Measurements from ENCODE around the gene ADGRL3. TPM values are rescaled to one million over a fixed set of nuclear protein-coding genes. Genes with fewer than 3 reads are reported as not detected.
"Not testable (repeated sequence)": the region's sequence is repeated elsewhere in the genome, so short reads cannot be mapped to it uniquely, and the experiment has no call there.

The ADGRL3 gene
- total RNA-seq, 4 donors from 2014 or later = 6.5 to 19.0 (median 14.0) TPM

DNA sequence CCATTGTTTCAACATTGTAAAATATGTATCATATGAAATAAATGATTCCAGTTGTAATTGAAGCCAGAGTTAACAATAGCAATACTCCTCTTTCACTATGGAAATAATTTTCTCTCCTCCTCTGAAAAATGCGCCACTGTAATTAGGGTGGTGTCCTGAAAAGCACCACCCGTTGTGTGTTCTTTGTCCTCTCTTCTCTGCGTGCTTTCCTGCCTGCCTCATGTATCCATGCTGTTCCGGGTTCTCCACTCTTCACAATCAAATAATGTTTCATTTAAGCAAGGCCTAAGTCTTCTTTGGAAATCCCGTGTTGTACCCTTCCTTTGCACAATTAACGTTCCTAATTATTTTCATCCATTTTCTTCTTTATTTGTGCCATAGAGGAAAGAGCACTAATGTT lies 293.3 kb downstream of the ADGRL3 start:
- DNase-seq (ENCODE audit: low spot score in 2 of 2) = no peak
- H3K27ac ChIP-seq = no peak overlapping the region
- H3K9me3 ChIP-seq = no peaks in the 10 kb centered on the region
- 86% methylated on average over 6 of the region's 6 CpGs for WGBS
- no peak overlapping the region for H3K4me3 ChIP-seq
- no peak for TF ChIP-seq POLR2A (IDR thresholded peaks at IDR 0.05)
- TF ChIP-seq EP300 (IDR thresholded peaks at IDR 0.05) = no peak
- TF ChIP-seq POLR2AphosphoS5 (IDR thresholded peaks at IDR 0.05) = no peak
- TF ChIP-seq, protein P1, sequence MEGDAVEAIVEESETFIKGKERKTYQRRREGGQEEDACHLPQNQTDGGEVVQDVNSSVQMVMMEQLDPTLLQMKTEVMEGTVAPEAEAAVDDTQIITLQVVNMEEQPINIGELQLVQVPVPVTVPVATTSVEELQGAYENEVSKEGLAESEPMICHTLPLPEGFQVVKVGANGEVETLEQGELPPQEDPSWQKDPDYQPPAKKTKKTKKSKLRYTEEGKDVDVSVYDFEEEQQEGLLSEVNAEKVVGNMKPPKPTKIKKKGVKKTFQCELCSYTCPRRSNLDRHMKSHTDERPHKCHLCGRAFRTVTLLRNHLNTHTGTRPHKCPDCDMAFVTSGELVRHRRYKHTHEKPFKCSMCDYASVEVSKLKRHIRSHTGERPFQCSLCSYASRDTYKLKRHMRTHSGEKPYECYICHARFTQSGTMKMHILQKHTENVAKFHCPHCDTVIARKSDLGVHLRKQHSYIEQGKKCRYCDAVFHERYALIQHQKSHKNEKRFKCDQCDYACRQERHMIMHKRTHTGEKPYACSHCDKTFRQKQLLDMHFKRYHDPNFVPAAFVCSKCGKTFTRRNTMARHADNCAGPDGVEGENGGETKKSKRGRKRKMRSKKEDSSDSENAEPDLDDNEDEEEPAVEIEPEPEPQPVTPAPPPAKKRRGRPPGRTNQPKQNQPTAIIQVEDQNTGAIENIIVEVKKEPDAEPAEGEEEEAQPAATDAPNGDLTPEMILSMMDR (IDR thresholded peaks at IDR 0.05) = no peak
- H3K4me1 ChIP-seq = no peaks in the 10 kb centered on the region
- no peaks in the 10 kb centered on the region for H3K36me3 ChIP-seq
- no peaks in the 10 kb centered on the region for H3K27me3 ChIP-seq

DNA sequence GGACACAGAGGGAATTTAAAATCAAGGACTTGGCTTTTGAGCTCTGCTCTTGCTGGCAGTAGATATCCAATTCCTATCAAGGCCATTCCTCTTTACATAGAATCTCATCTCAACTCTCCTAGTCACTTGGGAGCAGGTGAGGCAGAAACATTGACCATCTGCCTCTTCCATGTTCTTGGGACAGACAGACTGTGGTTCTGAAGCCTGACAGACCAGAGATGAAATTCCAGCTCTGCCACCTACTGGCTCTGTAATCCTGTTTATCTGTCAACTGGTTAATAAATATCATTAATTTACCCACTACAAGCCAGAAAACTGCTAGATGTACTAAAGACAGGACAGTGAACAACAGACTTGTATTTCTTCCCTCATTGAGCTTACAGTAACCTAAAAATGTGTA lies 300.8 kb downstream of the ADGRL3 start:
- Histone ChIP-seq H3K4me3 (no peak overlapping the region), H3K27ac (no peak overlapping the region), H3K4me1 (no peaks in the 10 kb centered on the region), H3K27me3 (no peaks in the 10 kb centered on the region), H3K36me3 (no peaks in the 10 kb centered on the region), H3K9me3 (no peaks in the 10 kb centered on the region)
- DNase-seq (ENCODE audit: low spot score in 2 of 2) = no peak
- TF ChIP-seq EP300 (IDR thresholded peaks at IDR 0.05) (no peak), POLR2A (IDR thresholded peaks at IDR 0.05) (no peak), POLR2AphosphoS5 (IDR thresholded peaks at IDR 0.05) (no peak)
- TF ChIP-seq, protein P1 (IDR thresholded peaks at IDR 0.05) = no peak

DNA sequence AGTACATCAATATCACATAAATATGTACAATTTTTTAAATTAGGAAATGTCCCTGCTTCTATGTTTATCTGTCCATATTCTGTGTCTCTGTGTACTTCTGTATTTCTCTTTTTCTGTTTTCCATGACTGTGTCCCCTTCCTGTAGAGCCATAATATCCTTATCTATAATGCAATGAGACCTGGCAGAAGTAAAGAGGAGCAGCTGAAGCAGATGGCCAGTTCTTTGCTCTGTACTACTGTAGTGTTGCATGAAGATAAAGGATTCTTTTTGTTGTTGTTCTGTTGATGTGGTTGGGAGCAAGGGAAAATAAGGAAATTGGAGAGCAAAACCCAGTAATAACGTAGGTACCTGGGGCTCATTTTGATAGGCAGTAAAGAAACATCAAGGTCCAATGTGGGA lies 301.7 kb downstream of the ADGRL3 start:
- Histone ChIP-seq H3K9me3 (no peaks in the 10 kb centered on the region), H3K27me3 (no peaks in the 10 kb centered on the region), H3K27ac (no peak overlapping the region), H3K36me3 (no peaks in the 10 kb centered on the region), H3K4me3 (no peak overlapping the region), H3K4me1 (no peaks in the 10 kb centered on the region)
- 85% methylated on average over 1 of the region's 1 CpG for WGBS
- no peak for DNase-seq (ENCODE audit: low spot score in 2 of 2)
- no peak for TF ChIP-seq EP300 (IDR thresholded peaks at IDR 0.05)
- TF ChIP-seq POLR2AphosphoS5 (IDR thresholded peaks at IDR 0.05) = no peak
- TF ChIP-seq, protein P1 (IDR thresholded peaks at IDR 0.05) = no peak
- TF ChIP-seq POLR2A (IDR thresholded peaks at IDR 0.05) = no peak

DNA sequence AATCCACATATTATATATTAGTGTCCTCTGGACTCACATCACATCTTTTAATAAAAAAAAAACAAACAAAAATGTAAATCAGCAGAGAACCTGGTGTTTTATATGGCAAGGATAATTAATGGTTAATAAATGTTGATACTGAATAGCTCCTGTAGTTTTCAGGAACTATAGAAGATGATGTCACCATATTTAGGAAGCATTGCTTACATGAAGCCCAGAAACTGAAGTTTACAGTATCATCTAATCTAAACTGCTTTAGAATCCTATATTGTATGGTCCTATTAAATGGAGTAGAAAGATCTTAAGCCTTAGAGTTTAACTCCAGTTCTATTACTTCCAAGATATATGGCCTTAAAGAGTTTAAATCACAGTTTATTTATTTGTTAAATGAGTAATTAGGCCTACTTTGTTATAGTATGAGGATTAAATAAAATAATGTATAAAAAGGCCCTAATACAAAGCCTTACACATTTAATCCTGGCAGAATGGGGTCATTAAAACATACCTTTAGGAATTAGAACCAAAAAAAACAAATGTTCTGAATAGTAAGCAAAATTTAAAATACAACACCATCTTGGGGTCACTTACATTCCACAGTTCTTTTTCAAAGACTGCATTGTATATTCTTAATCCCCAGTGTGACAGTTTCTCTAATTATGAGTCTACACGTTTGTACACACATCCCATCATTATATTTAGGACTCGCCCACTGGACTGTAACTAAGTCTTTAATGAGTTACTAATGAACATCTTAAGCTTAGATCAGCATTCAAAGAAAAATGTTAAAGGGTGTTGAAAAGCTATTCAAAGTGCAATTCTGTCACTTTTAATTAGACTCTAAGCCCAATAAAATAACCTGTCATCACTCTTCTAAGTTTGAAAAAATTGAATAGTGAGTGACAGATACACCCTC lies 305.9 kb downstream of the ADGRL3 start:
- no peaks in the 10 kb centered on the region for H3K9me3 ChIP-seq
- H3K36me3 ChIP-seq = no peaks in the 10 kb centered on the region
- no peaks in the 10 kb centered on the region for H3K4me1 ChIP-seq
- no peak overlapping the region for H3K4me3 ChIP-seq
- 72% methylated on average over 2 of the region's 2 CpGs for WGBS
- no peaks in the 10 kb centered on the region for H3K27me3 ChIP-seq
- no peak overlapping the region for H3K27ac ChIP-seq
- DNase-seq (ENCODE audit: low spot score in 2 of 2) = no peak
- TF ChIP-seq, protein P1 (IDR thresholded peaks at IDR 0.05) = no peak
- TF ChIP-seq EP300 (IDR thresholded peaks at IDR 0.05) (no peak), POLR2AphosphoS5 (IDR thresholded peaks at IDR 0.05) (no peak), POLR2A (IDR thresholded peaks at IDR 0.05) (no peak)

DNA sequence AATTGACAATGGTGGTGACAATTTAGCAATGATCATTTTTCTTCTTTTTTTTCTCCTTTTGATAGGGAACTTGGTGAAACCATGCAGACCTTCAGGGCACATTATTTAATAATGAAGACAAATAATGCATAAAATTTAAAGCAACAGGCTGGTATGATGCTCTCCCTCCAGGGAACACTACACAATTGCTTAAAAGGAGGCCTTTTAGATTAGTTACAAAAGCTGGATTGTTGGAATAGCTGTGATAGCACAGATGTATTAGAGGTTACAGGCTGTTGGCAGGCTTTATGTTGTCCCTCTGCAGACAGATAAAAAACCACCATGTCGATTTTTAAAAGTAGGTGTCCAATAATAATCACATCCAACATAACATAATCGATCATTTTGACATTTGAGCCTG lies 307.0 kb downstream of the ADGRL3 start:
- no peak for DNase-seq (ENCODE audit: low spot score in 2 of 2)
- no peaks in the 10 kb centered on the region for H3K36me3 ChIP-seq
- no peak overlapping the region for H3K27ac ChIP-seq
- 64% methylated on average over 2 of the region's 2 CpGs for WGBS
- H3K27me3 ChIP-seq = no peaks in the 10 kb centered on the region
- TF ChIP-seq, protein P1 (IDR thresholded peaks at IDR 0.05) = no peak
- TF ChIP-seq POLR2AphosphoS5 (IDR thresholded peaks at IDR 0.05) (no peak), POLR2A (IDR thresholded peaks at IDR 0.05) (no peak), EP300 (IDR thresholded peaks at IDR 0.05) (no peak)
- no peak overlapping the region for H3K4me3 ChIP-seq
- no peaks in the 10 kb centered on the region for H3K9me3 ChIP-seq
- no peaks in the 10 kb centered on the region for H3K4me1 ChIP-seq

DNA sequence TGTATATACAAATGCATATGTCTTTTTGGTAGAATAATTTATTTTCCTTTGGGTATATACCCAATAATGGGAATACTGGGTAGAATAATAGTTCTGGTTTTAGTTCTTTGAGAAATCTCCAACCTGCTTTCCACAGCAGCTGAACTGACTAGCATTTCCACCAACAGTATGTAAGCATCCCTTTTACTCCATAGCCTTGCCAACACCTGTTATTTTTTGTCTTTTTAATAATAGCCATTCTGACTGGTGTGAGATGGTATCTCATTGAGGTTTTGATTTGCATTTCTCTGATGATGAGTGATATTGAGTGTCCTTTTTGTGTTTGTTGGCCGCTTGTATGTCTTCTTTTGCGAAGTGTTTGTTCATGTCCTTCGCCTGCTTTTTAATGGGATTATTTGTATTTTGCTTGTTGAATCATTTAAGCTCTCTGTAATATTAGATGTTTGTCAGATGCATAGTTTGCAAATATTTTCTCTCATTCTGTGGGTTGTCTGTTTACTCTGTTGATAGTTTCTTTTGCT lies 309.7 kb downstream of the ADGRL3 start:
- not testable (repeated sequence) for H3K4me3 ChIP-seq; H3K36me3 ChIP-seq; DNase-seq (ENCODE audit: low spot score in 2 of 2); H3K27ac ChIP-seq; H3K4me1 ChIP-seq; H3K9me3 ChIP-seq; H3K27me3 ChIP-seq
- 100% methylated on average over 3 of the region's 3 CpGs for WGBS

All from suprapubic skin (tissue), 4 donors.